Testis (tissue), 2 donors: Measurements from ENCODE around the gene SCARF1.

Source experiments
- CTCF ChIP-seq, 3 experiments: fragments of 450-650 bp in 2 of 3; fragments of 200-600 bp in 1 of 3; sonication (generic) in 1 of 3; IDR thresholded peaks; one replicate each; pipeline ENCODE4 v1.5.1; 2016 to 2019; ENCODE audit warnings: antibody characterized with exemption in 3 of 3, mild to moderate bottlenecking in 2 of 3, moderate library complexity in 1 of 3
- POLR2A ChIP-seq: fragments of 450-650 bp; IDR thresholded peaks from one replicate; pipeline ENCODE4 v1.6.1; 2017; ENCODE audit warnings: antibody characterized with exemption, mild to moderate bottlenecking, moderate library complexity

DNA sequence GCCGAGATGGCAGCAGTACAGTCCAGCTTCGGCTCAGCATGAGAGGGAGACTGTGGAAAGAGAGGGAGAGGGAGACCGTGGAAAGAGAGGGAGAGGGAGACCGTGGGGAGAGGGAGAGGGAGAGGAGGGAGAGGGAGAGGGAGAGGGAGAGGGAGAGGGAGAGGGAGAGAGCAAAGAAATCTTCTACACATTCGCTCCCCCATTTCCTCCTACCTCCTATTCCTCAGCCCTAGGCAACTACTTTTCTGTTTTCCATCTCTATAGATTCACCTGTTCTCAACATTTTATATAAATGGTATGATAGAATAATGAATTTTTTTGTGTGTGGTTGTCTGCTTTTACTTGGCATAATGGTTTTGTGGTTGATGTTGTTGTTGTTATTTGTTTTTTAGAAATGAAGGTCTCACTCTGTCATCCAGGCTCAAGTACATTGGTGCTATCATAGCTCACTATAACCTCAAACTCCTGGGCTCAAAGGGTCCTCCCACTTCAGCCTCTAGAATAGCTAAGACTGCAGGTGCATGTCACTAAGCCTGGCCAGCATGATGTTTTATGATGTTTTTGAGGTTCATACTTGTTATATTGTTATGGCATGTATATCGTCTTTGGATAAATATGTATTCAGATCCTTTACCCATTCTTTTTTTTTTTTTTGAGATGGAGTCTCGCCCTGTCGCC is 45.2 kb upstream of the SCARF1 start:
- TF ChIP-seq CTCF (IDR thresholded peaks at IDR 0.05) (no peak), POLR2A (no peak)
